ENCODE data around the gene ROR1. TPM values are rescaled to one million over a fixed set of nuclear protein-coding genes. Genes with fewer than 3 reads are reported as not detected.

Gene ROR1
- total and polyA plus RNA-seq, 5 donors from 2014 or later: not detected

- Mint-ChIP-seq H3K4me3 (no peak overlapping the region), H3K27ac (no peak overlapping the region), H3K4me1 (no peaks in the 10 kb centered on the region), H3K9me3 (peaks cover 0 to 3% (median 0%) of the 10 kb centered on the region in 7 donors), H3K36me3 (no peaks in the 10 kb centered on the region), H3K27me3 (peaks cover 4% of the 10 kb centered on the region)
- Histone ChIP-seq H3K27me3 (ENCODE audit: control insufficient read depth, insufficient read depth, low read length) (peaks cover 2% of the 10 kb centered on the region), H3K4me1 (ENCODE audit: control insufficient read depth, insufficient read depth, low read length, poor library complexity, severe bottlenecking) (no peaks in the 10 kb centered on the region), H3K27ac (ENCODE audit: insufficient read depth, low read length, poor library complexity, severe bottlenecking) (no peak overlapping the region), H3K9me3 (ENCODE audit: control insufficient read depth in 2 of 2, low read length in 2 of 2) (no peaks in the 10 kb centered on the region), H3K4me3 (ENCODE audit: low read depth, low read length) (no peak overlapping the region), H3K36me3 (ENCODE audit: control insufficient read depth, insufficient read depth, low read length) (no peaks in the 10 kb centered on the region)
- DNase-seq (no peak), ATAC-seq (ENCODE audit: low read depth in 2 of 2) (no peak)
Measured at GRCh38 chr1:63829349-63830327, 55.8 kb downstream of the ROR1 start.

DNA sequence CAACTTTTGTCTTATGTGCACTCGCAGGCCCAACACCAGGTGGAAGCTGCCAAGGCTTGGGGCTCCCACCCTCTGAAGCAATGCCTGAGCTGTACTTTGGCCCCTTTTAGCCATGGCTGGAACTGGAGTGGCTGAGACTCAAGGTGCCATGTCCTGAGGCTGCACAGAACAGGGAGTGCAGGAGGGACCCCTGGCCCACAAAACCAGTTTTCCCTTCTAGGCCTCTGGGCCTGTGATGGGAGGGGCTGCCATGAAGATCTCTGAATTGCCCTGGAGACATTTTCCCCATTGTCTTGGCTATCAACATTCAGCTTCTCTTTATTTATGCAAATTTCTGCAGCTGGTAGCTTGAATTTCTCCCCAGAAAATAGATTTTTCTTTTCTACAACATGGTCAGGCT lies 57.6 kb downstream of the ROR1 start:
- Histone ChIP-seq H3K4me1 (ENCODE audit: control insufficient read depth, insufficient read depth, low read length, poor library complexity, severe bottlenecking) (no peaks in the 10 kb centered on the region), H3K4me3 (ENCODE audit: low read depth, low read length) (no peak overlapping the region), H3K27me3 (ENCODE audit: control insufficient read depth, insufficient read depth, low read length) (peaks cover 2% of the 10 kb centered on the region), H3K36me3 (ENCODE audit: control insufficient read depth, insufficient read depth, low read length) (no peaks in the 10 kb centered on the region), H3K27ac (ENCODE audit: insufficient read depth, low read length, poor library complexity, severe bottlenecking) (no peak overlapping the region), H3K9me3 (ENCODE audit: control insufficient read depth in 2 of 2, low read length in 2 of 2) (no peaks in the 10 kb centered on the region)
- H3K27ac Mint-ChIP-seq: no peak overlapping the region
- ATAC-seq (ENCODE audit: low read depth in 2 of 2): no peak
- no peak overlapping the region for H3K4me3 Mint-ChIP-seq
- H3K36me3 Mint-ChIP-seq: no peaks in the 10 kb centered on the region
- H3K4me1 Mint-ChIP-seq: no peaks in the 10 kb centered on the region
- H3K27me3 Mint-ChIP-seq: peaks cover 4% of the 10 kb centered on the region
- DNase-seq: no peak
- H3K9me3 Mint-ChIP-seq: no peaks in the 10 kb centered on the region

GRCh38 chr1:63833363-63834119 lies 59.7 kb downstream of the ROR1 start:
- Mint-ChIP-seq H3K27me3 (peaks cover 4% of the 10 kb centered on the region), H3K27ac (no peak overlapping the region), H3K4me1 (no peaks in the 10 kb centered on the region), H3K36me3 (no peaks in the 10 kb centered on the region), H3K4me3 (no peak overlapping the region), H3K9me3 (no peaks in the 10 kb centered on the region)
- Histone ChIP-seq H3K9me3 (ENCODE audit: control insufficient read depth in 2 of 2, low read length in 2 of 2) (no peaks in the 10 kb centered on the region), H3K4me1 (ENCODE audit: control insufficient read depth, insufficient read depth, low read length, poor library complexity, severe bottlenecking) (no peaks in the 10 kb centered on the region), H3K27me3 (ENCODE audit: control insufficient read depth, insufficient read depth, low read length) (no peaks in the 10 kb centered on the region), H3K4me3 (ENCODE audit: low read depth, low read length) (no peak overlapping the region), H3K36me3 (ENCODE audit: control insufficient read depth, insufficient read depth, low read length) (no peaks in the 10 kb centered on the region), H3K27ac (ENCODE audit: insufficient read depth, low read length, poor library complexity, severe bottlenecking) (no peak overlapping the region)
- ATAC-seq (ENCODE audit: low read depth in 2 of 2) (no peak), DNase-seq (no peak)

DNA sequence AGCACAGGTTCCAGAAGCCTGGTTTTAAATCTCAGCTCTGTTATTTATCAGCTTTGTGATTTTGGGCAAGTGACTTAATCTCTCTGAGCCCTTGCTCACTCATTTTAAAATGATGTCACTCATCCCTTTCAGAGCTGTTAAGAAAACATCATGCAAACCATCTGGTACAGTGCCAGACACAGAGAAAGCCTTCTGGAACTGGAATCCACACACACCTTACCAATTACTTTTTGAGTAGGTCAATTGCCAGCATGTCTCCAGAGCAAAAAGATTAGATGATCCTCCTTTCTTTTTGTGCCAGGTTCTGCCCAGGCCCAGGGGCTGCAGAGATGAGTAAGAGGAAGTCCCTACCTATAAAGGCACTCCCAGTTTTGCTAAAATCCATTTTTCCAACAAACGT lies 61.3 kb downstream of the ROR1 start:
- Mint-ChIP-seq H3K36me3 (no peaks in the 10 kb centered on the region), H3K27ac (no peak overlapping the region), H3K9me3 (no peaks in the 10 kb centered on the region), H3K4me3 (no peak overlapping the region), H3K27me3 (peaks cover 4% of the 10 kb centered on the region), H3K4me1 (no peaks in the 10 kb centered on the region)
- Histone ChIP-seq H3K27me3 (ENCODE audit: control insufficient read depth, insufficient read depth, low read length) (no peaks in the 10 kb centered on the region), H3K36me3 (ENCODE audit: control insufficient read depth, insufficient read depth, low read length) (no peaks in the 10 kb centered on the region), H3K9me3 (ENCODE audit: control insufficient read depth in 2 of 2, low read length in 2 of 2) (no peaks in the 10 kb centered on the region), H3K4me1 (ENCODE audit: control insufficient read depth, insufficient read depth, low read length, poor library complexity, severe bottlenecking) (no peaks in the 10 kb centered on the region), H3K4me3 (ENCODE audit: low read depth, low read length) (no peak overlapping the region), H3K27ac (ENCODE audit: insufficient read depth, low read length, poor library complexity, severe bottlenecking) (no peak overlapping the region)
- no peak for ATAC-seq (ENCODE audit: low read depth in 2 of 2)
- no peak for DNase-seq

DNA sequence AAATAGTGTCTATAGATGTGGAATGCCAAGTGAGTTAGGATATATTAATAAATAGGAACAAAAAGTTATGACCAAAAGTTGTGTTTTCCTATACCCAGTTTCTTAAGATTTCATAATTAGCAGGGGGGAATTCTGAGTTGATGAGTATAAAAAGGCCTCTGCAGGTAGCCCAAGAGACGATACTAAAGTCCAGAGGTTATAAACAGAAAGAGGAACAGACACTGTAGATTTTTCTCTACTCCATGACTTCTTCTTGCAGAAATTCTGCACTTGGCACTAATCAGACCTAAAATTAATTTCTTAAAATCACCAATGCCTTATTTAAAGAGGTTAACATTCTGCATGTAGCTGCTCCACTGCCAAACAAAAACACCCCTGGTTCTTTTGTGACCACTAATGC lies 62.6 kb downstream of the ROR1 start:
- no peaks in the 10 kb centered on the region for H3K36me3 ChIP-seq (ENCODE audit: control insufficient read depth, insufficient read depth, low read length)
- no peaks in the 10 kb centered on the region for H3K4me1 Mint-ChIP-seq
- H3K27ac Mint-ChIP-seq: peak overlapping the region in 1 of 3 donors; percentile 12
- no peaks in the 10 kb centered on the region for H3K36me3 Mint-ChIP-seq
- H3K27me3 Mint-ChIP-seq: peaks cover 4% of the 10 kb centered on the region
- no peaks in the 10 kb centered on the region for H3K27me3 ChIP-seq (ENCODE audit: control insufficient read depth, insufficient read depth, low read length)
- no peaks in the 10 kb centered on the region for H3K9me3 ChIP-seq (ENCODE audit: control insufficient read depth in 2 of 2, low read length in 2 of 2)
- no peaks in the 10 kb centered on the region for H3K9me3 Mint-ChIP-seq
- no peak for DNase-seq
- H3K4me3 ChIP-seq (ENCODE audit: low read depth, low read length): no peak overlapping the region
- no peak overlapping the region for H3K27ac ChIP-seq (ENCODE audit: insufficient read depth, low read length, poor library complexity, severe bottlenecking)
- no peak overlapping the region for H3K4me3 Mint-ChIP-seq
- no peaks in the 10 kb centered on the region for H3K4me1 ChIP-seq (ENCODE audit: control insufficient read depth, insufficient read depth, low read length, poor library complexity, severe bottlenecking)
- no peak for ATAC-seq (ENCODE audit: low read depth in 2 of 2)

DNA sequence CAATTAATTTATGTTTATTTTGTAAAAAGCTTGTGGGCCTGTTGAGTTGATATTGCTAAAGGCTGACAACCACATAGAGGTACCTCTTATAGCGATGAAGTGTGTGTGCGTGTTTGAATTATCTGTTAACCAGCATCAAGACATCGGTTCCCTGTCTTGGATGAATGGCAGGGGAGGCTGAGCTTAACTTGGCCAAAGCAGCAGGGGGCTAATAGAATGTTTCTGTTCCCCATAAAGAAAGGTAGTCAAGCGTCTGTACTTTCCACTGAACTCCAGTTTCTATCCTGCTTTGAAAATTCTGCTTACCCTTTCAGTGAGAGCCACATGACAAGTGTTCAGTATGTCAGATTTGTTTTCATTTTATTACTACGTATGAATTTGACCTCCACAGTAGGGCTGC lies 63.0 kb downstream of the ROR1 start:
- DNase-seq: no peak
- H3K27me3 Mint-ChIP-seq: peaks cover 4% of the 10 kb centered on the region
- no peaks in the 10 kb centered on the region for H3K27me3 ChIP-seq (ENCODE audit: control insufficient read depth, insufficient read depth, low read length)

DNA sequence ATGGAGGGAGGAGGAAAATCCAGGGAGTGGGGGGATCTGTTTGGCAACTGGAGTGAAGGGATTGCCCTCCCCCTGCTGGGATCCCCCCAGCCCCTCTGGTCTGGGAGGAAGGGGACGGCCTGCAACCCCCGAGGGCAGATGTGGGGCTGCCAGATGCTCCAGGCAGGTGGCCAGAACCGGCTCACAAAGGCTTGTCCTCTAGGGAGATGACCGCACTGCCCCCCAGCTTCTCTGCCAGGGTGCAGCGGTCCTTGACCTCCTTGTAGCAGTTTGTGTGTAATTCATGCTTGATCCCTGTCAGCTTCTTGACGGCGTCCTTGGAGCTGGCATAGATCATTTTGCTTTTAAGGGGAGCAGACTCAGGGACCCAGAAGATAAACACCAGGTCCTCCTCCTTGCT lies 69.2 kb downstream of the ROR1 start:
- H3K36me3 Mint-ChIP-seq: no peaks in the 10 kb centered on the region
- H3K27ac Mint-ChIP-seq: no peak overlapping the region
- no peak for ATAC-seq (ENCODE audit: low read depth in 2 of 2)

More for the DNA sequence above, 63.0 kb downstream of the ROR1 start:
- Mint-ChIP-seq H3K4me1 (no peaks in the 10 kb centered on the region), H3K27ac (no peak overlapping the region), H3K9me3 (no peaks in the 10 kb centered on the region), H3K36me3 (no peaks in the 10 kb centered on the region), H3K4me3 (no peak overlapping the region)
- ATAC-seq (ENCODE audit: low read depth in 2 of 2): no peak
- Histone ChIP-seq H3K9me3 (ENCODE audit: control insufficient read depth in 2 of 2, low read length in 2 of 2) (no peaks in the 10 kb centered on the region), H3K27ac (ENCODE audit: insufficient read depth, low read length, poor library complexity, severe bottlenecking) (no peak overlapping the region), H3K4me3 (ENCODE audit: low read depth, low read length) (no peak overlapping the region), H3K36me3 (ENCODE audit: control insufficient read depth, insufficient read depth, low read length) (no peaks in the 10 kb centered on the region), H3K4me1 (ENCODE audit: control insufficient read depth, insufficient read depth, low read length, poor library complexity, severe bottlenecking) (no peaks in the 10 kb centered on the region)

More for the DNA sequence above, 69.2 kb downstream of the ROR1 start:
- H3K4me1 ChIP-seq (ENCODE audit: control insufficient read depth, insufficient read depth, low read length, poor library complexity, severe bottlenecking): no peaks in the 10 kb centered on the region
- Mint-ChIP-seq H3K9me3 (peaks cover 0 to 1% (median 0%) of the 10 kb centered on the region in 7 donors), H3K27me3 (peaks cover 12% of the 10 kb centered on the region), H3K4me1 (no peaks in the 10 kb centered on the region), H3K4me3 (no peak overlapping the region)
- no peak overlapping the region for H3K4me3 ChIP-seq (ENCODE audit: low read depth, low read length)
- no peaks in the 10 kb centered on the region for H3K9me3 ChIP-seq (ENCODE audit: control insufficient read depth in 2 of 2, low read length in 2 of 2)
- no peak overlapping the region for H3K27ac ChIP-seq (ENCODE audit: insufficient read depth, low read length, poor library complexity, severe bottlenecking)
- H3K27me3 ChIP-seq (ENCODE audit: control insufficient read depth, insufficient read depth, low read length): no peaks in the 10 kb centered on the region
- DNase-seq: no peak
- H3K36me3 ChIP-seq (ENCODE audit: control insufficient read depth, insufficient read depth, low read length): no peaks in the 10 kb centered on the region

All from CD4-positive, CD25-positive, alpha-beta regulatory T cell (primary cell).